Thyroid gland (tissue), 4 donors: Measurements from ENCODE around the gene TBC1D23.
"Not testable (repeated sequence)": the region's sequence is repeated elsewhere in the genome, so short reads cannot be mapped to it uniquely, and the experiment has no call there.

Experiments used
- POLR2A ChIP-seq, 2 donors: fragments of 450-650 bp; IDR thresholded peaks; one replicate each; pipeline ENCODE4 v1.6.1; 2017; ENCODE audit warnings: antibody characterized with exemption in 2 of 2, mild to moderate bottlenecking in 2 of 2, moderate library complexity in 1 of 2
- TF ChIP-seq, protein P1 (sequence below), 6 experiments: fragments of 200-600 bp in 3 of 6; fragments of 450-650 bp in 3 of 6; sonication (generic) in 3 of 6; IDR thresholded peaks; one replicate each; pipeline ENCODE4 v1.5.1; 2016 to 2019; ENCODE audit warnings: antibody characterized with exemption in 6 of 6, mild to moderate bottlenecking in 2 of 6, inconsistent platforms in 1 of 6, moderate library complexity in 1 of 6

- TF ChIP-seq, protein P1, sequence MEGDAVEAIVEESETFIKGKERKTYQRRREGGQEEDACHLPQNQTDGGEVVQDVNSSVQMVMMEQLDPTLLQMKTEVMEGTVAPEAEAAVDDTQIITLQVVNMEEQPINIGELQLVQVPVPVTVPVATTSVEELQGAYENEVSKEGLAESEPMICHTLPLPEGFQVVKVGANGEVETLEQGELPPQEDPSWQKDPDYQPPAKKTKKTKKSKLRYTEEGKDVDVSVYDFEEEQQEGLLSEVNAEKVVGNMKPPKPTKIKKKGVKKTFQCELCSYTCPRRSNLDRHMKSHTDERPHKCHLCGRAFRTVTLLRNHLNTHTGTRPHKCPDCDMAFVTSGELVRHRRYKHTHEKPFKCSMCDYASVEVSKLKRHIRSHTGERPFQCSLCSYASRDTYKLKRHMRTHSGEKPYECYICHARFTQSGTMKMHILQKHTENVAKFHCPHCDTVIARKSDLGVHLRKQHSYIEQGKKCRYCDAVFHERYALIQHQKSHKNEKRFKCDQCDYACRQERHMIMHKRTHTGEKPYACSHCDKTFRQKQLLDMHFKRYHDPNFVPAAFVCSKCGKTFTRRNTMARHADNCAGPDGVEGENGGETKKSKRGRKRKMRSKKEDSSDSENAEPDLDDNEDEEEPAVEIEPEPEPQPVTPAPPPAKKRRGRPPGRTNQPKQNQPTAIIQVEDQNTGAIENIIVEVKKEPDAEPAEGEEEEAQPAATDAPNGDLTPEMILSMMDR (IDR thresholded peaks at IDR 0.05) = not testable (repeated sequence)
- TF ChIP-seq POLR2A (IDR thresholded peaks at IDR 0.05) = not testable (repeated sequence)
Measured at GRCh38 chr3:100229188-100229587, 31.6 kb upstream of the TBC1D23 start.
